NCI-H146 (cell line): ENCODE results near the gene KIFAP3.
"Not testable (repeated sequence)": the region's sequence is repeated elsewhere in the genome, so short reads cannot be mapped to it uniquely, and the experiment has no call there.

Experiments
- DNase-seq: peaks from one replicate; lab custom pipeline; 2025; lab: John Stamatoyannopoulos, UW

Gene KIFAP3

DNA sequence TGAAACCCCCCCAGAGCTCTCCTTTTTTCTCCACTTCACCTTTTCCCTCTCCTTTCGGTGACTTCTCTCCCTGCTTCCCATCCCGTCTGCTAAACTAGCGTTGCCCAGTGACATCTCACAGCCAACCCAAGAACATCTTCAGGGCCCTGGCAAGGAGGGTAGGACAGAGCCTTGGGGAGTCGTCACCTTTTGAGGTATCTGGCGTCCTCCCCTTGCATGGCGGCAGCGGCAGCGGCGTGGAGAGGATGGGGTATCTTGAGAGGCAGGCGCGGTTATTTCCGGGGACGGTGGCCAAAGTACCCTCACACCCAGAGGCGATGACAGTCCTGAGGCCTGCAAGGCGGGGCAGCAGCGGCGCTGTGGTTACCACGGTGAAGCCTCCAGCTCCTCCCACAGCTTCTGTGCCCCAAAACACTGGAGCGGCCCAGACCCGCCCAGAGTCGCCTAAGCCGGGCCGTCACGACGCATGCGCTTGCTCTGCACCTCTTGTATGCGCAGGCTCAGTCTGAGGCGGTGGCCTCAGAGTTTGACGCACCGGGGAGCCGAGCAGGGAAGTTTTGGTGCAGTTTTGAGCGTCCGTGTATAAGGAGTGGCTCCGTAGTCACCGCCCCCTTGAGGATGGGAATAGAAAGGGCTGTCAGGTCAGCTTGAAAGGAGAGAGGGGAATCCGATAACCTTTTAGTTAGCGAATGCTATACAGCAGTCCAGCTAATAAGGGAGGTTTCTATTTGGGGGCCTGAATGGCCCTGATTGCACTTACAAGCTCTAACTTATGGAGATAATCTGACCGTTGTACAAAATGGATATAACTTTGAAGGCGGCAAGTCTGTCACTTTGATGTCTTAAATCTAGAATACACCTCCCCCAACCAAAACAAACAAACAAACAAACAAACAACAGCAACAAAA is at the start of gene KIFAP3:
Gene KIFAP3 (minus strand): TSS at position 446 of the 908 bp plus-strand sequence. CDS start 228 bp downstream, at position 218.
- DNase-seq, result peak; percentile 89

DNA sequence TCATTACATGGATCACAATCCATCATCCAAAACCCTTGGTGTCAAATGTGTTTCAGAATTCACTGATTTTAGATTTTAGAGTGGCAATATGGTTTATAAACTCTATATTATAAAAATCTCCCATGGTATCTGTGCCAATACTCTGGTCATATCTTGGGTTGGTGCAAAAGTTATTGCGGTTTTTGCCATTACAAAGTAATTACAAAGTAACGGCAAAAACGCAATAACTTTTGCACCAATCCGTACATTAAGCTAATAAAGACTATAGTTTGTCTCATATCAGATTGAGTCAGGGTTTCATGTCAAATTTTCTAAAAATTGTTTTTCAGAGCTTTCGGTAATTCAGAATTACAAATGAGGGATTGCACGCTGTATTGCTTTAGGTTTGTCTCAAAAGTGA is 47.9 kb upstream of the KIFAP3 start:
- DNase-seq, result no peak

DNA sequence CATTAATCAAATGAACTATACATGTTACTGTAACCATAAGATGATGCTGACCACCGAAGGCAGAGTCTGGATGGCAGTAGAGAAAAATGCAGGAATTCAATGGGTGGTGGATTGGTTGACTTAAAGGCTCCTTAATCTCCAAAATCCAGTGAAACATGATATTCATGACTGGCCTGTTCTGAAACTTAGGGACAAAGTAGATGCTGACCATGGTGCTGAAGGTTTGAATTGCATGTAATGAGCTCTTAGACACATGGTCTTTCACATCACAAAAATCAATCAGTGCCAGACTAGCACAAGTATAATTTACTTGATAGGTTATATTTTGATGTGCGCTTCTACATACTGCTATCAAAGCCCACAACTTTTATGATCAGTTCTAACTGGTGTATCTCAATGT is 40.4 kb upstream of the KIFAP3 start:
- no peak for DNase-seq

GRCh38 chr1:170113140-170113539 is 38.6 kb upstream of the KIFAP3 start:
- DNase-seq, result not testable (repeated sequence)

- DNase-seq, result no peak
These were observed 23.0 kb upstream of the KIFAP3 start for GRCh38 chr1:170097449-170097948.

- no peak for DNase-seq
These were observed 22.4 kb upstream of the KIFAP3 start for GRCh38 chr1:170096806-170097340.

DNA sequence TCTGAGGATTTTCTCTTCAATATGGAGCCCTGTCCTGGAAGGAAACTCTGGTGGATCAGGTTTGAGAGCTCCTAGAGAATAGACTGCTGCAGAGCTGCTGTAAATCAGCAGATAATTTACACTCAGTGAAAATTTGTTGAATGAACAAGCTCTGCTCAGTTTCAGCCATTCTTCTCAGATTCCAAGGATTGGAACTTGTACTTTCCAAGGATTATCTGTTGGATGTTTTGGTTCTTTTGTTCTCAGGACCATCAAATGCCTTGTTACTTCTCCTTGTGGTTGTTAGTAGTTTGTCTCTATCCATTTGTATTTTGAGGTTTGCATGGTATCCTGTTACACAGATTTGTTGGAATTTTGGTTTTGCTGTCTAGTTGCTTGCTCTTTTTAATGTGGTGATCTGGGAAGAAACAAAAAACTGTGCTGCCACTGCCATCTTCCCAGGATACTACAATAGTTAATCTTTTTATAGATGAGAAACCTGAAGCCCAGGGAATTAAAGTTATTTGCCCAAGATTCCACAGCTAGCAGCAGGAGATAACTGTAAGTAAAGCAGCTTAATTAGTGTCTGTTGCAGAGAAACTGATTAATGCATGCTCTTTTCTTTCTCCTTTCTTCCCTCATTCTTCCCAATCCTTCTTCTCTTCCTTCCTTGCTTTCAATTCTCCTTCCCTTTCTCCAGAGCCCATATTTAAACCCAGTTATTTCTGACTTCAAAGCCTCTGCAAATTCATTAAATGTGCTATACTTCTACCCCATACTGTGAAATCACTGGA is 21.7 kb upstream of the KIFAP3 start:
- DNase-seq, result no peak

- DNase-seq, result not testable (repeated sequence)
These were observed 20.5 kb upstream of the KIFAP3 start for GRCh38 chr1:170094697-170095616.

DNA sequence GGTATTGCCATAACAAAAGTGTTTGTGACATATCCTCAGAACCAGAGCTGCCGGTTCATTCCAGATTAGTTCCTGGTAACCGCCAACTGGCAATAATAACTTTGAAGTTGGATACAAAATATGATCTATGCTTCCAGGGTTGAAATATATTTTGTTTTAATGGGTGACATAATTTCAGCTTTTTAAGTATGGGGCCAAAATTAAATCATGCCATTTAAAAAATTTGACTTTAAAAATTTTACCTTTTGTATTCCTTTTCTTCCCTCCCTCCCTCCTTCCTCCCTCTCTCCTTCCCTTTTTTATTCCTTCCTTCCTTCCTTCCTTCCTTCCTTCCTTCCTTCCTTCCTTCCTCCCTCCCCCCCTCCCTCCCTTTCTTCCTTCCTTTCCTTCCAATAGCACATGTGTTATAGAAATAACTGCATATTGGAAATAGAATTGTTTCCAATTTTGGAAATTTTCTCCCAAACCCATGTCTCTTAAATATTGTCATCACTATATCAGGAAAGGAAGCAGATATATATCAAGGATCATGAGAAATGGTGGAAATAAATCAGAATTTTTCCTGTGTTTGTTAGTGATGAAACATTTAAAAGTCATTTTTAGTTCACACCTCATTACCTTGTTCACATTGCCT is 12.0 kb upstream of the KIFAP3 start:
- DNase-seq, result no peak

- DNase-seq, result no peak
These were observed 10.6 kb upstream of the KIFAP3 start for GRCh38 chr1:170085091-170085490.

DNA sequence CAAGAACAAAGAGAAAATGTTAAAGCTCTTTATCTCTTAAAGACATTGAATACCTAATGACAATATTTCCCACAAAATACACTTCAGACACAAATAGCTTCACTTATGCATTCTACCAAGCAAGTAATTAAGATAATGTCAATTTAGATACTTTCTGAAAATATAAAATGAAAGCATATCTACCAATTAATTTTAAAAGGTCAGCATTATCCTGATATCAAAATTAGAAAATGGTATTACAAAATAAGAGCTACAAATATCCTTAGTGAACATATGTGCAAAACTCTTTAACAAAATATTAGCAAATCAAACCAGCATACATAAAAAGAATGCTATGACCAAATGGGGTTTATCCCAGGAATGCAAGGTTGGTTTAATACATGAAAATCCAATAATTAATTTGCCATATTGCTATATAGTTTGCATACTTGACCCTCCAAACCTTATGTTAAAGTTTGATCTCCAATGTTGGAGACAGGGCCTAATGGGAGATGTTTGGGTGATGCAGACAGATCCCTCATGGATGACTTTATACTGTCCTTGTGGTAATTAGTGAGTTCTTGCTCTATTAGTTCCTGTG is 4.2 kb upstream of the KIFAP3 start:
- DNase-seq, result no peak

DNA sequence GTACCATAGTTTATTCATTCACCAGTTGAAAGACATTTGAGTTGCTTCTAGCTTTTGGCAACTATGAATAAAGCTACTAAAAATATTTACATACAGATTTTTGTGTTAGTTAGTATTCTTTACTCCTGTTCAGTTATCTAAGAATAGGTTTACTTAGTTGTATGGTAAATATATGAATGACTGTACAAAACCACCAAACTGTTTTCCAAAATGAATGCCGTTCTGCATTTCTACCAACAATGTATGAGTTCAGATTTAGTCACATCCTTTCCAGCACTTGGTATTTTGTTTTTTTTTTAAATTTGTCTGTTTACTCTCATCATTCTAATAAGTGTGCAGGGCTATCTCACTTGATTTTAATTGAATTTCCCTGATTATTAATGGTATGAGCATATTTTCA is 3.4 kb upstream of the KIFAP3 start:
- DNase-seq, result no peak

DNA sequence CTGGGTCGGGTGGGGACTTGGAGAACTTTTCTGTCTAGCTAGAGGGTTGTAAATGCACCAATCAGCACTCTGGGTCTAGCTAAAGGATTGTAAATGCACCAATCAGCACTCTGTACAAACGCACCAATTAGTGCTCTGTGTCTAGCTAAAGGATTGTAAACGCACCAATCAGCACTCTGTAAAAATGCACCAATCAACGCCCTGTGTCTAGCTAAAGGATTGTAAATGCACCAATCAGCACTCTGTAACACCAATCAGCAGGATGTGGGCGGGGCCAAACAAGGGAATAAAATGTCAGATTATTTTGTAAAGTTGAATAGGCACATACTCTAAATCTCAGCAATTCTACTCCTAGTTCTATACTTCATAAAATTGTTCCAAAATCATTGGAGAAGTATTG is 2.5 kb upstream of the KIFAP3 start:
- not testable (repeated sequence) for DNase-seq

- no peak for DNase-seq
These were observed 1.7 kb upstream of the KIFAP3 start for GRCh38 chr1:170076199-170076598.

- no peak for DNase-seq
These were observed 691 bp upstream of the KIFAP3 start for GRCh38 chr1:170075186-170075585.

- DNase-seq, result no peak
These were observed 624 bp downstream of the KIFAP3 start for GRCh38 chr1:170073893-170074249.

GRCh38 chr1:170071378-170071777 is 3.1 kb downstream of the KIFAP3 start:
- DNase-seq, result no peak

DNA sequence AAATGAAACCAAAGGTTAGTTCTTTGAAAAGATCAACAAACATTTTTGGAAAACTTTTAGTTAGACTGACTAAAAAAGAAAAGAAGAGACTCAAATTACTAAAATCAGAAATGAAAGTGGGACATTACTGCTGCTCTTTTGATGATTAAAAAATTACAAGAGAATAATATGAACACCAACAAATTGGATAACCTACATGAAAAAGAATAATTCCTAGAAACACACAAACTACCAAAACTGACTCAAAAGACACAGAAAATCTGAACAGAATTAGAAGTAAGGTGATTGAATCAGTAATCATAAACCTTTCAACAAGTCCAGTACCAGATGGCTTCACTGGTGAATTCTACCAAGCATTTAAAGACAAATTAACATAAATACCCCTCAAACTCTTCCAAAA is 5.6 kb downstream of the KIFAP3 start:
- no peak for DNase-seq

DNA sequence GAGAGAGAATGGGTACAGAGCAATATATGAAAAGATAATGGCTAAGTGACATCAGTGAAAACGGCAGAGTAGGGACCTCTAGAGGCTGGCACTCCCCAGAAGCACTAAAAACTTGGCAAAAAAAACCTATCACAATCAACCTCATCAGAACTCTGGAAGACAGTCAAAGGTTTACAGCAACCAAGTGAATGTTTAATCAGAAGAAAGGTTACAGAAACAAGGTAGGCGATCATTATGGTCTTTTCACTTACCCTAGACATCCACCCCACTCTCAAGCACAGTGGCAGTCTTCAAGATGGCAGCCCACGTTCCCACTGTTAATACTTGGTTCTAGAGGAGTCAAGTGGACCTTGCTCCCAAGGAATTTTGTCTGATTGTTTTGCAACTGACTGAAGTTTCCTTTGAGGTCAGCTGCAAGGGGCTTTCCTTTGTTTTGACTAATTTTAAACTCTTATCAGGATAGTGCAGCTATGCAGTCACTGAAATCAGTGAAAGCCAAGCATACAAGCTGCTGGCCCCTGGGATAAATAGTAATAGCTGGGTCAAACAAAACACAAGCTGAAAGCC is 7.2 kb downstream of the KIFAP3 start:
- DNase-seq, result no peak

DNA sequence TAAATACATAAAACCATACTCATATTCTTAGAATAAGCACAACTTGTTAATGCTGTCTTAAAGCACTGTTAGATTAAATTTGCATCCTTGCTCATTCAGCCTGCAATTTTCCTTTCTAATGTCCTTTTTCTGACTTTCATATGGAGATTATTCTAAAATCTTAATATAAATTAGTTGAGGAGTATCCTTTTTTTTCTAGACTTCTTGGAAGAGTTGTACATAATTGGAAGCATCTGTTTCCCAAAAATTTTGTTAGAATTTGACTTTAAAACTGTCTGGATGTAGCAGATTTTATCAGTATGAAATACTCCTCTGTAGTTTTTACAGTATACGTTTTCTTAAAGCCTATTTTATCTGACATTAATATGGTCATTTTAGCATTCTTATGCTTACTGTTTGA is 9.7 kb downstream of the KIFAP3 start:
- no peak for DNase-seq
